Measurements from ENCODE around the gene APLNR. TPM values are rescaled to one million over a fixed set of nuclear protein-coding genes. Genes with fewer than 3 reads are reported as not detected.

APLNR gene
- total and polyA plus RNA-seq, 4 donors, result 3.2 to 39.4 (median 4.0) TPM

DNA sequence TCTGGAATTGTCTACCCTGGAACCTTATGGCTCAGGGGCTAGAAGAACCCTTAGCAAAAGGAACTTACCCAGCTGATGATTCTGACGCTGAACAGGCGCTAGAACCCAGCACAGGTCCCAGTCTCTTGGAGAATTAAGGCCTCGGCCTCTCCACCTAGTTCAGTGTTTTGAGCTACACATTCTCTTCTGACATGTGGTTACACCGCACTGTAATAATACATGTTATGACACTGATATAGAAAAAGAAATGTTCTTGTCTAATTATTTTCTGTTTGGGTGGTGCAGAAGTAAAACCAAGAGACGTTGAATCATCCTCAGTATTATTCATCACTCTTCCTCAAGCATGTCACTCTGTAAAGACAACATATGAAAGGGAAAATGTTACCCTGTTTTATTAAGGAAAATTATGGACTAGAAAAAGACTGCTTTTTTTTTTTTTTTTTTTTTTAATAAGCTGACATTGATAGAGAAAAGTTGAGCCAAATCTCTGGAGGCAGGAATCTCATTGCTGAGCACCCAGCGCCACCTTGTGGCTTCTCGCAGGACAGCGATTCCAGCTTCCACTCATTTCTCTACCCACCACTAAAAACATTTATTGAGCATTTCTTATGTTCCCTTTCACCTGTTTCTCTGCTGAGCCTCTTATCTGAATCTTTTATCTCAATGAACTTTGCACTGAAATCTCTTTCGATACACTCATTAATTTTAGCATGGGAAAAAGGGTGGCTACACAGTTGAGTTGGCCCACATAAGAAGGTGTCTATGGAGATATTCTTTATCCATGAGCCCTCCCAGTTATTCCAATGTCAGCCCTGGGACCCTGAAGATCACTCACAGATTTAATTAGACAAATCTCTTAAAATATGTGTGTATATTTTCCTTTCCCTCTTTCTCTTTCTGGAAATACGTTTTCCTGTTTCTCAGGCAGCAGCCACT lies 12.6 kb upstream of the APLNR start:
- Histone ChIP-seq H3K27ac (ENCODE audit: low read depth in 1 of 2, low read length in 2 of 2) (no peak overlapping the region), H3K9ac (ENCODE audit: low read depth in 1 of 2, low read length in 2 of 2) (no peak overlapping the region), H3K36me3 (ENCODE audit: control insufficient read depth in 4 of 4, insufficient read depth in 3 of 4, low read depth in 1 of 4, low read length in 3 of 4) (no peaks in the 10 kb centered on the region), H3K4me3 (ENCODE audit: low read depth in 1 of 3, low read length in 3 of 3) (no peak overlapping the region), H3K4me1 (ENCODE audit: control insufficient read depth in 4 of 4, insufficient read depth in 4 of 4, low read length in 3 of 4) (peaks cover 0 to 13% (median 7%) of the 10 kb centered on the region in 4 donors), H3K27me3 (ENCODE audit: control insufficient read depth in 4 of 4, insufficient read depth in 4 of 4, low read length in 3 of 4) (no peaks in the 10 kb centered on the region), H3K9me3 (ENCODE audit: control insufficient read depth in 4 of 4, low read length in 3 of 4) (no peaks in the 10 kb centered on the region)
- peak; percentile 80 for DNase-seq (ENCODE audit: low spot score)
- 33% methylated on average over 10 of the region's 10 CpGs for WGBS
- TF ChIP-seq JUND (IDR thresholded peaks at IDR 0.05) (no peak), HNF4G (IDR thresholded peaks at IDR 0.05) (no peak), HNF4A (conservative IDR thresholded peaks at IDR 0.05) (no peak), EGR1 (IDR thresholded peaks at IDR 0.05; ENCODE audit: low read depth in 2 of 2) (no peak), FOXA2 (IDR thresholded peaks at IDR 0.05) (no peak), RAD21 (IDR thresholded peaks at IDR 0.05) (peak; percentile 93), YY1 (IDR thresholded peaks at IDR 0.05) (no peak)
- TF ChIP-seq, protein P1, sequence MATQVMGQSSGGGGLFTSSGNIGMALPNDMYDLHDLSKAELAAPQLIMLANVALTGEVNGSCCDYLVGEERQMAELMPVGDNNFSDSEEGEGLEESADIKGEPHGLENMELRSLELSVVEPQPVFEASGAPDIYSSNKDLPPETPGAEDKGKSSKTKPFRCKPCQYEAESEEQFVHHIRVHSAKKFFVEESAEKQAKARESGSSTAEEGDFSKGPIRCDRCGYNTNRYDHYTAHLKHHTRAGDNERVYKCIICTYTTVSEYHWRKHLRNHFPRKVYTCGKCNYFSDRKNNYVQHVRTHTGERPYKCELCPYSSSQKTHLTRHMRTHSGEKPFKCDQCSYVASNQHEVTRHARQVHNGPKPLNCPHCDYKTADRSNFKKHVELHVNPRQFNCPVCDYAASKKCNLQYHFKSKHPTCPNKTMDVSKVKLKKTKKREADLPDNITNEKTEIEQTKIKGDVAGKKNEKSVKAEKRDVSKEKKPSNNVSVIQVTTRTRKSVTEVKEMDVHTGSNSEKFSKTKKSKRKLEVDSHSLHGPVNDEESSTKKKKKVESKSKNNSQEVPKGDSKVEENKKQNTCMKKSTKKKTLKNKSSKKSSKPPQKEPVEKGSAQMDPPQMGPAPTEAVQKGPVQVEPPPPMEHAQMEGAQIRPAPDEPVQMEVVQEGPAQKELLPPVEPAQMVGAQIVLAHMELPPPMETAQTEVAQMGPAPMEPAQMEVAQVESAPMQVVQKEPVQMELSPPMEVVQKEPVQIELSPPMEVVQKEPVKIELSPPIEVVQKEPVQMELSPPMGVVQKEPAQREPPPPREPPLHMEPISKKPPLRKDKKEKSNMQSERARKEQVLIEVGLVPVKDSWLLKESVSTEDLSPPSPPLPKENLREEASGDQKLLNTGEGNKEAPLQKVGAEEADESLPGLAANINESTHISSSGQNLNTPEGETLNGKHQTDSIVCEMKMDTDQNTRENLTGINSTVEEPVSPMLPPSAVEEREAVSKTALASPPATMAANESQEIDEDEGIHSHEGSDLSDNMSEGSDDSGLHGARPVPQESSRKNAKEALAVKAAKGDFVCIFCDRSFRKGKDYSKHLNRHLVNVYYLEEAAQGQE (IDR thresholded peaks at IDR 0.05), result no peak
- TF ChIP-seq, protein P2, sequence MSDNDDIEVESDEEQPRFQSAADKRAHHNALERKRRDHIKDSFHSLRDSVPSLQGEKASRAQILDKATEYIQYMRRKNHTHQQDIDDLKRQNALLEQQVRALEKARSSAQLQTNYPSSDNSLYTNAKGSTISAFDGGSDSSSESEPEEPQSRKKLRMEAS (IDR thresholded peaks at IDR 0.05), result no peak
- TF ChIP-seq, protein P3, sequence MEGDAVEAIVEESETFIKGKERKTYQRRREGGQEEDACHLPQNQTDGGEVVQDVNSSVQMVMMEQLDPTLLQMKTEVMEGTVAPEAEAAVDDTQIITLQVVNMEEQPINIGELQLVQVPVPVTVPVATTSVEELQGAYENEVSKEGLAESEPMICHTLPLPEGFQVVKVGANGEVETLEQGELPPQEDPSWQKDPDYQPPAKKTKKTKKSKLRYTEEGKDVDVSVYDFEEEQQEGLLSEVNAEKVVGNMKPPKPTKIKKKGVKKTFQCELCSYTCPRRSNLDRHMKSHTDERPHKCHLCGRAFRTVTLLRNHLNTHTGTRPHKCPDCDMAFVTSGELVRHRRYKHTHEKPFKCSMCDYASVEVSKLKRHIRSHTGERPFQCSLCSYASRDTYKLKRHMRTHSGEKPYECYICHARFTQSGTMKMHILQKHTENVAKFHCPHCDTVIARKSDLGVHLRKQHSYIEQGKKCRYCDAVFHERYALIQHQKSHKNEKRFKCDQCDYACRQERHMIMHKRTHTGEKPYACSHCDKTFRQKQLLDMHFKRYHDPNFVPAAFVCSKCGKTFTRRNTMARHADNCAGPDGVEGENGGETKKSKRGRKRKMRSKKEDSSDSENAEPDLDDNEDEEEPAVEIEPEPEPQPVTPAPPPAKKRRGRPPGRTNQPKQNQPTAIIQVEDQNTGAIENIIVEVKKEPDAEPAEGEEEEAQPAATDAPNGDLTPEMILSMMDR (IDR thresholded peaks at IDR 0.05; ENCODE audit: low read depth, low read length, missing input control), result peak; percentile 96
- TF ChIP-seq, protein P4, sequence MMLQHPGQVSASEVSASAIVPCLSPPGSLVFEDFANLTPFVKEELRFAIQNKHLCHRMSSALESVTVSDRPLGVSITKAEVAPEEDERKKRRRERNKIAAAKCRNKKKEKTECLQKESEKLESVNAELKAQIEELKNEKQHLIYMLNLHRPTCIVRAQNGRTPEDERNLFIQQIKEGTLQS (IDR thresholded peaks at IDR 0.05), result no peak

DNA sequence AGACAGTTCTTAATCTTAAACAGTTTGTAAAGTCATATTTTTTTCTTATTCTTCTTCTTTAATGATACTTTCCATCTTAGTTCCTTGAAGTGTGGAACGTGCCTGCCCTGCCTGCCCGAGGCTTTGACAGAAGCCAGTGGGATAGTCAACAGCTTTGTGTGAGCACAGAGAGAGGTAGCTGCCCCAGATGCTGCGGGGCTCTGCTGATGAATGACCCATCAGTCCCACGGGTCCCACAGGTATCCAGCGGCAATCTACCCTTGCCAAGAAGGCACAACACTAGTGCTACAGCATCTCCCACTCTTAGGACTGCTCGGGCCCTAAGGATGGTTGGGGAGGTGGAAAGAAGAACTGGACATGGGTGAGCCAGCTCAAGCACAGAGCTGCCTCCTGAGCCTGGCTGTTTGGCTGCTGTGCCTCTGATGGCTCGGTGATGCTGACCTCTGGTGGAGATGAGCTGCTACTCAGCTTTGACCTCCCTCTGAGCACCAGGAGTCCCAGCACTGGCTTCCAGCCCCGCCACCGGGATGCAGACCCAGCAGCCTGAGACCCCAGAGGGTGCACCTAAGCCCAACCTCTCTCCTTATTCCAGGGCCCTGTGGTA lies 11.8 kb upstream of the APLNR start:
- Histone ChIP-seq H3K4me3 (ENCODE audit: low read depth in 1 of 3, low read length in 3 of 3) (no peak overlapping the region), H3K4me1 (ENCODE audit: control insufficient read depth in 4 of 4, insufficient read depth in 4 of 4, low read length in 3 of 4) (peaks cover 0 to 13% (median 7%) of the 10 kb centered on the region in 4 donors), H3K36me3 (ENCODE audit: control insufficient read depth in 4 of 4, insufficient read depth in 3 of 4, low read depth in 1 of 4, low read length in 3 of 4) (no peaks in the 10 kb centered on the region), H3K27ac (ENCODE audit: low read depth in 1 of 2, low read length in 2 of 2) (no peak overlapping the region), H3K27me3 (ENCODE audit: control insufficient read depth in 4 of 4, insufficient read depth in 4 of 4, low read length in 3 of 4) (no peaks in the 10 kb centered on the region), H3K9ac (ENCODE audit: low read depth in 1 of 2, low read length in 2 of 2) (no peak overlapping the region), H3K9me3 (ENCODE audit: control insufficient read depth in 4 of 4, low read length in 3 of 4) (no peaks in the 10 kb centered on the region)
- WGBS, result 22% methylated on average over 9 of the region's 9 CpGs
- no peak for TF ChIP-seq SP1 (IDR thresholded peaks at IDR 0.05)
- TF ChIP-seq, protein P3 (IDR thresholded peaks at IDR 0.05; ENCODE audit: low read depth, low read length, missing input control), result peak; percentile 71
- TF ChIP-seq RAD21 (IDR thresholded peaks at IDR 0.05), result peak; percentile 83 to 92
- TF ChIP-seq NR2F2 (IDR thresholded peaks at IDR 0.05), result no peak
- DNase-seq (ENCODE audit: low spot score), result peak; percentile 46

Data from liver (tissue), 9 donors.